Right lobe of liver (tissue), 4 donors: ENCODE measurements around the gene ZXDA.

Source experiments
- POLR2A ChIP-seq: fragments of 450-650 bp; IDR thresholded peaks from one replicate; pipeline ENCODE4 v1.6.1; 2017; ENCODE audit warnings: antibody characterized with exemption, mild to moderate bottlenecking
- TF ChIP-seq, protein P1 (sequence below), 4 donors: fragments of 200-600 bp in 3 of 4; fragments of 450-650 bp in 1 of 4; IDR thresholded peaks; one replicate each; pipeline versions ENCODE4 v1.5.1 to v1.8.0; 2016 to 2022; ENCODE audit warnings: antibody characterized with exemption in 4 of 4, mild to moderate bottlenecking in 2 of 4
- donor health status: DM: no; HTN: no; CAD: no.
- donor health status: DM: no; HTN: no; CAD: no.
- donor health status: DM: no; HTN: yes; CAD: no.

DNA sequence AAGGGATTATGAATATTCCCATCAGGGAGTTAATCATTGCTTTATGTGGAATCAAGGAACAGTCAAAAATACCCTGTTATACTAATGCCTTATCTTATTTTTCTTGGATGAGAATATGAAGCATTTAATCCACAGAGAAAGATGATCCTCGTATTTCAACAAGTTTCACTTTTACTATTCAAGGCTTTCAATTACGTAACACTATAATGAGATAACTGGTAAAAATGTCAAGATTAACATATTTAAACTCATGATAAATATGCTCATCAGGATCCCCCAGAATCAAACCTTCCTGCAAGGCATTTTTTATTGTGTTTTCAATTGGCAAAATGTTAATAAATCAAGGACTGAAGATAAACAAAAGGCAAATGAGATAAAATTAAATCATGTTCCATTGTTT is 5.1 kb downstream of the ZXDA start:
- TF ChIP-seq, protein P1, sequence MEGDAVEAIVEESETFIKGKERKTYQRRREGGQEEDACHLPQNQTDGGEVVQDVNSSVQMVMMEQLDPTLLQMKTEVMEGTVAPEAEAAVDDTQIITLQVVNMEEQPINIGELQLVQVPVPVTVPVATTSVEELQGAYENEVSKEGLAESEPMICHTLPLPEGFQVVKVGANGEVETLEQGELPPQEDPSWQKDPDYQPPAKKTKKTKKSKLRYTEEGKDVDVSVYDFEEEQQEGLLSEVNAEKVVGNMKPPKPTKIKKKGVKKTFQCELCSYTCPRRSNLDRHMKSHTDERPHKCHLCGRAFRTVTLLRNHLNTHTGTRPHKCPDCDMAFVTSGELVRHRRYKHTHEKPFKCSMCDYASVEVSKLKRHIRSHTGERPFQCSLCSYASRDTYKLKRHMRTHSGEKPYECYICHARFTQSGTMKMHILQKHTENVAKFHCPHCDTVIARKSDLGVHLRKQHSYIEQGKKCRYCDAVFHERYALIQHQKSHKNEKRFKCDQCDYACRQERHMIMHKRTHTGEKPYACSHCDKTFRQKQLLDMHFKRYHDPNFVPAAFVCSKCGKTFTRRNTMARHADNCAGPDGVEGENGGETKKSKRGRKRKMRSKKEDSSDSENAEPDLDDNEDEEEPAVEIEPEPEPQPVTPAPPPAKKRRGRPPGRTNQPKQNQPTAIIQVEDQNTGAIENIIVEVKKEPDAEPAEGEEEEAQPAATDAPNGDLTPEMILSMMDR (IDR thresholded peaks at IDR 0.05), result no peak
- no peak for TF ChIP-seq POLR2A
